NT2/D1 (cell line): ENCODE results near the gene TFDP2.

ENCODE experiments used
- DNase-seq: peaks from one replicate; pipeline ENCODE4 v3.0.0-alpha.2; 2011; ENCODE audit warnings: low read depth, low spot score
- H3K27me3 ChIP-seq: 2 replicates; pipeline ENCODE4 v1.6.0; 2011; ENCODE audit warnings: mild to moderate bottlenecking; ENCODE audit not compliant: insufficient read length, insufficient read depth
- H3K36me3 ChIP-seq: 2 replicates; pipeline ENCODE4 v1.6.1; 2011; ENCODE audit warnings: mild to moderate bottlenecking, low read length, mixed read lengths; ENCODE audit not compliant: insufficient read depth, insufficient read length
- H3K4me1 ChIP-seq: 2 replicates; pipeline ENCODE4 v1.5.1; 2011; ENCODE audit not compliant: insufficient read depth, insufficient read length
- H3K4me3 ChIP-seq: 2 replicates; pipeline ENCODE4 v1.5.1; 2011; ENCODE audit warnings: low read depth; ENCODE audit not compliant: insufficient read length
- H3K9ac ChIP-seq: 2 replicates; pipeline ENCODE4 v1.6.0; 2011; ENCODE audit warnings: low read depth; ENCODE audit not compliant: insufficient read length
- H3K9me3 ChIP-seq: 2 replicates; pipeline ENCODE4 v1.5.1; 2011; ENCODE audit warnings: mild to moderate bottlenecking, low read length; ENCODE audit not compliant: insufficient read depth
- SUZ12 ChIP-seq: IDR thresholded peaks from 2 replicates; pipeline ENCODE4 v1.6.1; 2011; ENCODE audit not compliant: insufficient read length, insufficient read depth; ENCODE audit errors: extremely low read depth
- YY1 ChIP-seq: IDR thresholded peaks from 2 replicates; pipeline ENCODE4 v1.6.1; 2011; ENCODE audit not compliant: insufficient read length, insufficient read depth
- ZNF274 ChIP-seq: IDR thresholded peaks from 2 replicates; pipeline ENCODE4 v1.6.1; 2011; ENCODE audit warnings: mild to moderate bottlenecking, low read depth, low read length

TFDP2 gene

GRCh38 chr3:142159083-142159740 is 9.9 kb upstream of the TFDP2 start:
- Histone ChIP-seq H3K36me3 (peaks cover 7% of the 10 kb centered on the region), H3K9ac (no peak overlapping the region), H3K9me3 (no peaks in the 10 kb centered on the region), H3K4me3 (no peak overlapping the region), H3K27me3 (no peaks in the 10 kb centered on the region), H3K4me1 (no peaks in the 10 kb centered on the region)
- no peak for DNase-seq
- TF ChIP-seq ZNF274, result no peak
- no peak for TF ChIP-seq YY1
- no peak for TF ChIP-seq SUZ12

GRCh38 chr3:142154186-142154585 is 4.8 kb upstream of the TFDP2 start:
- TF ChIP-seq SUZ12, result no peak
- no peak for TF ChIP-seq YY1
- TF ChIP-seq ZNF274, result no peak

GRCh38 chr3:142152384-142152783 is 3.0 kb upstream of the TFDP2 start:
- Histone ChIP-seq H3K36me3 (no peaks in the 10 kb centered on the region), H3K9ac (no peak overlapping the region), H3K27me3 (peaks cover 27% of the 10 kb centered on the region), H3K9me3 (no peaks in the 10 kb centered on the region), H3K4me3 (no peak overlapping the region), H3K4me1 (no peaks in the 10 kb centered on the region)
- DNase-seq, result no peak
- TF ChIP-seq ZNF274, result no peak
- no peak for TF ChIP-seq SUZ12
- no peak for TF ChIP-seq YY1

More at GRCh38 chr3:142154186-142154585, 4.8 kb upstream of the TFDP2 start:
- no peaks in the 10 kb centered on the region for H3K36me3 ChIP-seq
- no peaks in the 10 kb centered on the region for H3K4me1 ChIP-seq
- H3K4me3 ChIP-seq, result no peak overlapping the region
- H3K9me3 ChIP-seq, result no peaks in the 10 kb centered on the region
- H3K27me3 ChIP-seq, result peaks cover 11% of the 10 kb centered on the region
- no peak for DNase-seq
- H3K9ac ChIP-seq, result no peak overlapping the region

- no peak for DNase-seq
- peaks cover 32% of the 10 kb centered on the region for H3K27me3 ChIP-seq
- no peak overlapping the region for H3K9ac ChIP-seq
- no peaks in the 10 kb centered on the region for H3K36me3 ChIP-seq
- no peak for TF ChIP-seq ZNF274
- no peak for TF ChIP-seq YY1
- TF ChIP-seq SUZ12, result no peak
- H3K9me3 ChIP-seq, result no peaks in the 10 kb centered on the region
- H3K4me1 ChIP-seq, result no peaks in the 10 kb centered on the region
- no peak overlapping the region for H3K4me3 ChIP-seq
Observed at GRCh38 chr3:142151828-142152227, 2.5 kb upstream of the TFDP2 start.

GRCh38 chr3:142151240-142151639 is 1.9 kb upstream of the TFDP2 start:
- H3K27me3 ChIP-seq, result peaks cover 33% of the 10 kb centered on the region
- H3K9me3 ChIP-seq, result no peaks in the 10 kb centered on the region
- H3K36me3 ChIP-seq, result no peaks in the 10 kb centered on the region

GRCh38 chr3:142150271-142150670 is 927 bp upstream of the TFDP2 start:
- no peaks in the 10 kb centered on the region for H3K36me3 ChIP-seq
- TF ChIP-seq SUZ12 (no peak), ZNF274 (no peak), YY1 (no peak)
- H3K27me3 ChIP-seq, result peaks cover 33% of the 10 kb centered on the region
- H3K9me3 ChIP-seq, result no peaks in the 10 kb centered on the region
- no peak overlapping the region for H3K4me3 ChIP-seq
- no peaks in the 10 kb centered on the region for H3K4me1 ChIP-seq
- no peak for DNase-seq
- H3K9ac ChIP-seq, result no peak overlapping the region

More at GRCh38 chr3:142151240-142151639, 1.9 kb upstream of the TFDP2 start:
- DNase-seq, result no peak
- H3K4me3 ChIP-seq, result no peak overlapping the region
- no peak overlapping the region for H3K9ac ChIP-seq
- no peak for TF ChIP-seq ZNF274
- no peak for TF ChIP-seq YY1
- no peak for TF ChIP-seq SUZ12
- H3K4me1 ChIP-seq, result no peaks in the 10 kb centered on the region

GRCh38 chr3:142149673-142149992 is 289 bp upstream of the TFDP2 start:
- Histone ChIP-seq H3K4me1 (no peaks in the 10 kb centered on the region), H3K4me3 (peak overlapping the region; percentile 16)

More at GRCh38 chr3:142149673-142149992, 289 bp upstream of the TFDP2 start:
- TF ChIP-seq YY1 (no peak), ZNF274 (no peak), SUZ12 (no peak)
- peaks cover 33% of the 10 kb centered on the region for H3K27me3 ChIP-seq
- no peaks in the 10 kb centered on the region for H3K9me3 ChIP-seq
- no peak overlapping the region for H3K9ac ChIP-seq
- DNase-seq, result no peak
- no peaks in the 10 kb centered on the region for H3K36me3 ChIP-seq
